GM23338 (cell line): ENCODE results near the gene ALB. TPM values are rescaled to one million over a fixed set of nuclear protein-coding genes. Genes with fewer than 3 reads are reported as not detected.

Experiments
- ATAC-seq: fragments of 200-7000 bp; cut with Tn5 transposase; 3 replicates; pipeline ENCODE4 v1.9.1; 2020
- DNase-seq: peaks from one replicate; pipeline ENCODE4 v3.0.0-alpha.2; 2015; ENCODE audit warnings: low spot score
- H2AFZ ChIP-seq: fragments of 200-600 bp; sonication (generic); 2 replicates; pipeline ENCODE4 v1.8.0; 2016; ENCODE audit warnings: antibody characterized with exemption, mild to moderate bottlenecking, moderate library complexity
- H3F3A ChIP-seq: fragments of 200-600 bp; sonication (generic); replicated peaks from 2 replicates; pipeline ENCODE4 v1.8.0; 2017; ENCODE audit warnings: antibody characterized with exemption, mixed run types, low read depth
- H3K27ac ChIP-seq: fragments of 200-600 bp; sonication (generic); 2 replicates; pipeline ENCODE4 v1.6.1; 2016; ENCODE audit warnings: low read depth
- H3K27me3 ChIP-seq: fragments of 200-600 bp; sonication (generic); 2 replicates; pipeline ENCODE4 v1.8.0; 2016; ENCODE audit warnings: mild to moderate bottlenecking, mixed run types, moderate library complexity; ENCODE audit not compliant: insufficient read depth
- H3K36me3 ChIP-seq: fragments of 200-600 bp; sonication (generic); 2 replicates; pipeline ENCODE4 v1.8.0; 2016; ENCODE audit warnings: mild to moderate bottlenecking; ENCODE audit not compliant: insufficient read depth
- H3K4me1 ChIP-seq: fragments of 200-600 bp; sonication (generic); 2 replicates; pipeline ENCODE4 v1.8.0; 2016; ENCODE audit warnings: mild to moderate bottlenecking, moderate library complexity; ENCODE audit not compliant: insufficient read depth
- H3K4me2 ChIP-seq: fragments of 200-600 bp; sonication (generic); 2 replicates; pipeline ENCODE4 v1.7.1; 2017; ENCODE audit warnings: mixed run types
- H3K4me3 ChIP-seq: fragments of 200-600 bp; sonication (generic); 2 replicates; pipeline ENCODE4 v1.6.1; 2016; ENCODE audit warnings: mixed run types
- H3K79me2 ChIP-seq: fragments of 200-600 bp; sonication (generic); replicated peaks from 2 replicates; pipeline ENCODE4 v1.8.0; 2017; ENCODE audit warnings: mild to moderate bottlenecking; ENCODE audit not compliant: insufficient read depth
- H3K9me2 ChIP-seq: fragments of 200-600 bp; sonication (generic); 2 replicates; pipeline ENCODE4 v1.8.0; 2017; ENCODE audit not compliant: insufficient read depth
- H4K20me1 ChIP-seq: fragments of 200-600 bp; sonication (generic); replicated peaks from 2 replicates; pipeline ENCODE4 v1.8.0; 2017; ENCODE audit warnings: mild to moderate bottlenecking; ENCODE audit not compliant: insufficient read depth
- H3K27ac Mint-ChIP-seq: 2 replicates; pipeline ENCODE4 v1.8.0; 2020; ENCODE audit warnings: inconsistent platforms, mild to moderate bottlenecking, moderate library complexity, mixed read lengths
- H3K27me3 Mint-ChIP-seq: 3 replicates; pipeline ENCODE4 v1.8.0; 2022; ENCODE audit warnings: low read depth, mild to moderate bottlenecking, moderate library complexity, mixed read lengths, inconsistent platforms; ENCODE audit not compliant: insufficient read depth, poor library complexity
- H3K36me3 Mint-ChIP-seq: 3 replicates; pipeline ENCODE4 v1.8.0; 2021; ENCODE audit warnings: low read depth, mild to moderate bottlenecking, inconsistent platforms, moderate library complexity, mixed read lengths
- H3K4me1 Mint-ChIP-seq: 3 replicates; pipeline ENCODE4 v1.8.0; 2020; ENCODE audit warnings: mild to moderate bottlenecking, inconsistent platforms, mixed read lengths
- H3K4me3 Mint-ChIP-seq: 3 replicates; pipeline ENCODE4 v1.8.0; 2021; ENCODE audit warnings: moderate library complexity, mild to moderate bottlenecking, inconsistent platforms, mixed read lengths
- H3K9me3 Mint-ChIP-seq: 3 replicates; pipeline ENCODE4 v1.8.0; 2020; ENCODE audit warnings: moderate library complexity, mild to moderate bottlenecking, inconsistent platforms, mixed read lengths
- CREB1 ChIP-seq: fragments of 250-450 bp; sonication (Bioruptor Pico); IDR thresholded peaks from 2 replicates; pipeline ENCODE4 v1.5.0; 2020; ENCODE audit warnings: low read depth, mild to moderate bottlenecking, moderate library complexity
- EZH2 ChIP-seq: fragments of 200-600 bp; sonication (generic); IDR thresholded peaks from one replicate; pipeline ENCODE4 v1.8.0; 2017; ENCODE audit warnings: antibody characterized with exemption, mild to moderate bottlenecking, low read depth; ENCODE audit not compliant: unreplicated experiment
- EZH2phosphoT487 ChIP-seq: fragments of 200-600 bp; sonication (generic); IDR thresholded peaks from one replicate; pipeline ENCODE4 v1.8.1; 2018; ENCODE audit warnings: antibody characterized with exemption; ENCODE audit not compliant: unreplicated experiment
- JUNB ChIP-seq: IDR thresholded peaks from one replicate; pipeline ENCODE4 v1.6.1; 2016; ENCODE audit warnings: antibody characterized with exemption; ENCODE audit not compliant: unreplicated experiment
- NANOG ChIP-seq: IDR thresholded peaks from 2 replicates; pipeline ENCODE4 v1.6.1; 2016; ENCODE audit warnings: antibody characterized with exemption, borderline replicate concordance
- POLR2AphosphoS5 ChIP-seq: IDR thresholded peaks from 2 replicates; pipeline ENCODE4 v1.6.1; 2016; ENCODE audit warnings: antibody characterized with exemption, low read depth
- STAT1 ChIP-seq: IDR thresholded peaks from one replicate; pipeline ENCODE4 v1.6.1; 2016; ENCODE audit warnings: antibody characterized with exemption; ENCODE audit not compliant: unreplicated experiment
- ZNF114 ChIP-seq: fragments of 250-450 bp; sonication (Bioruptor Pico); IDR thresholded peaks from 2 replicates; pipeline ENCODE4 v1.5.0; 2020; ENCODE audit warnings: mild to moderate bottlenecking, moderate library complexity
- ZNF331 ChIP-seq: fragments of 250-450 bp; sonication (Bioruptor Pico); IDR thresholded peaks from 2 replicates; pipeline ENCODE4 v1.5.0; 2020; ENCODE audit warnings: low read depth, mild to moderate bottlenecking, moderate library complexity
- polyA plus RNA-seq: library from polyadenylated mRNA; unstranded; fragments of >200 nt; fragmentation: Nextera tagmentation; extraction: Ambion mirVana; gene quantifications from 2 replicates; pipeline ENCODE4 v1.2.1, GENCODE V29; 2016
- total RNA-seq: library from RNA; depleted of rRNA; stranded (reverse); fragments of >200 nt; shearing (Covaris generic); gene quantifications from 2 replicates; pipeline ENCODE4 v1.2.3, GENCODE V29; 2014
- TF ChIP-seq, protein P1 (sequence below): IDR thresholded peaks from one replicate; pipeline ENCODE4 v1.6.1; 2018; ENCODE audit warnings: antibody characterized with exemption; ENCODE audit not compliant: unreplicated experiment
- TF ChIP-seq, protein P2 (sequence below): fragments of 250-450 bp; sonication (Bioruptor Pico); IDR thresholded peaks from 2 replicates; pipeline ENCODE4 v1.5.0; 2020; ENCODE audit warnings: mild to moderate bottlenecking, moderate library complexity
- TF ChIP-seq, protein P3 (sequence below): IDR thresholded peaks from 2 replicates; pipeline ENCODE4 v1.6.1; 2016; ENCODE audit warnings: antibody characterized with exemption
- TF ChIP-seq, protein P4 (sequence below), 2 experiments: fragments of 200-600 bp in 1 of 2; sonication (generic) in 1 of 2; conservative IDR thresholded peaks; 2 replicates each; pipeline versions ENCODE4 v1.5.1 to v1.6.1; 2016 to 2017; ENCODE audit warnings: antibody characterized with exemption in 2 of 2, low read depth in 2 of 2, mild to moderate bottlenecking in 2 of 2, moderate library complexity in 1 of 2

The ALB gene
- total and polyA plus RNA-seq, 2 experiments from 2014 or later: not detected

DNA sequence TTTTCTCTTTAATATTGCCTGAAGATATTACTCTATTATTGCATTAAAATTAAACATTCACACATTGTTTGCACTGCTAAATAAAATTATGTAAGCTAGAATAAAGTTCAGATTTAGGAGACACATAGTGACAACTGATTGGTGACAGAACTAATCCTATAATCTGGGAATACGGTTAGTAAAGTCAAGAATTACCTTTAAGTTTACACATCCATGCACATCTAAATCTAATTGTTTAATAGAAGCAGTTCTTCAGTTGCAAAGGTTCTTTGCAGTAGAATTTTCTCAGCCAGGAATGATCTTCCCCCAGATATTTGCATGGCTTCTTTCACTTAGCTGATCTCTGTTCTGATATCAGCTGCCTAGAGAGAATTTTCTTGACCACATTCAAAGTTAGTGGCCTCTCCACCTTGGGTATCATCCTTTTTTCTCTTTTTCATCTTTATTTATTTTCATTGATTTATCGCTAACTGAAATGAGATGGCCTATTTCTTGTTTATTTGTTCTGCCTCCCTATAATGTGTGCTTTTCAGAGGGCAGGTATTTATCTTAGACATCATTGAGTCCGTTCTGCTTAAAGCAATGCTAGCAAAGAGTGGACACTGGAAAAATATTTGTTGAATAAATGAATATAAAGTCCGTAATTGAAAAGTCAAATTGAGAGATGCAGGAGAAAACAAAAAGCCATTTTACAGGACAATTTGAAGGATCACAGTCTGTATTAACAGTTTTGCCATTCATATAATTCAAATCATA is 44.5 kb downstream of the ALB start:
- H3K4me1 Mint-ChIP-seq: peaks cover 54% of the 10 kb centered on the region
- no peaks in the 10 kb centered on the region for H3F3A ChIP-seq
- DNase-seq (no peak), ATAC-seq (no peak)
- H3K27ac Mint-ChIP-seq: no peak overlapping the region
- H3K36me3 ChIP-seq: no peaks in the 10 kb centered on the region
- no peak overlapping the region; the same call in 1 of the 2 replicates for H3K4me2 ChIP-seq
- no peaks in the 10 kb centered on the region for H3K9me3 Mint-ChIP-seq
- H2AFZ ChIP-seq: no peak overlapping the region
- H3K27me3 Mint-ChIP-seq: peaks cover 9% of the 10 kb centered on the region
- H3K4me3 Mint-ChIP-seq: no peak overlapping the region
- H3K27ac ChIP-seq: no peak overlapping the region
- H3K36me3 Mint-ChIP-seq: no peaks in the 10 kb centered on the region
- H3K27me3 ChIP-seq: no peaks in the 10 kb centered on the region
- no peaks in the 10 kb centered on the region for H3K9me2 ChIP-seq
- TF ChIP-seq ZNF331 (CRISPR knock-in tag) (no peak), NANOG (no peak), CREB1 (CRISPR knock-in tag) (no peak), POLR2AphosphoS5 (no peak), EZH2 (no peak), EZH2phosphoT487 (no peak), ZNF114 (CRISPR knock-in tag) (no peak), JUNB (no peak), STAT1 (no peak)
- TF ChIP-seq, protein P1, sequence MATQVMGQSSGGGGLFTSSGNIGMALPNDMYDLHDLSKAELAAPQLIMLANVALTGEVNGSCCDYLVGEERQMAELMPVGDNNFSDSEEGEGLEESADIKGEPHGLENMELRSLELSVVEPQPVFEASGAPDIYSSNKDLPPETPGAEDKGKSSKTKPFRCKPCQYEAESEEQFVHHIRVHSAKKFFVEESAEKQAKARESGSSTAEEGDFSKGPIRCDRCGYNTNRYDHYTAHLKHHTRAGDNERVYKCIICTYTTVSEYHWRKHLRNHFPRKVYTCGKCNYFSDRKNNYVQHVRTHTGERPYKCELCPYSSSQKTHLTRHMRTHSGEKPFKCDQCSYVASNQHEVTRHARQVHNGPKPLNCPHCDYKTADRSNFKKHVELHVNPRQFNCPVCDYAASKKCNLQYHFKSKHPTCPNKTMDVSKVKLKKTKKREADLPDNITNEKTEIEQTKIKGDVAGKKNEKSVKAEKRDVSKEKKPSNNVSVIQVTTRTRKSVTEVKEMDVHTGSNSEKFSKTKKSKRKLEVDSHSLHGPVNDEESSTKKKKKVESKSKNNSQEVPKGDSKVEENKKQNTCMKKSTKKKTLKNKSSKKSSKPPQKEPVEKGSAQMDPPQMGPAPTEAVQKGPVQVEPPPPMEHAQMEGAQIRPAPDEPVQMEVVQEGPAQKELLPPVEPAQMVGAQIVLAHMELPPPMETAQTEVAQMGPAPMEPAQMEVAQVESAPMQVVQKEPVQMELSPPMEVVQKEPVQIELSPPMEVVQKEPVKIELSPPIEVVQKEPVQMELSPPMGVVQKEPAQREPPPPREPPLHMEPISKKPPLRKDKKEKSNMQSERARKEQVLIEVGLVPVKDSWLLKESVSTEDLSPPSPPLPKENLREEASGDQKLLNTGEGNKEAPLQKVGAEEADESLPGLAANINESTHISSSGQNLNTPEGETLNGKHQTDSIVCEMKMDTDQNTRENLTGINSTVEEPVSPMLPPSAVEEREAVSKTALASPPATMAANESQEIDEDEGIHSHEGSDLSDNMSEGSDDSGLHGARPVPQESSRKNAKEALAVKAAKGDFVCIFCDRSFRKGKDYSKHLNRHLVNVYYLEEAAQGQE: no peak
- TF ChIP-seq, protein P2, sequence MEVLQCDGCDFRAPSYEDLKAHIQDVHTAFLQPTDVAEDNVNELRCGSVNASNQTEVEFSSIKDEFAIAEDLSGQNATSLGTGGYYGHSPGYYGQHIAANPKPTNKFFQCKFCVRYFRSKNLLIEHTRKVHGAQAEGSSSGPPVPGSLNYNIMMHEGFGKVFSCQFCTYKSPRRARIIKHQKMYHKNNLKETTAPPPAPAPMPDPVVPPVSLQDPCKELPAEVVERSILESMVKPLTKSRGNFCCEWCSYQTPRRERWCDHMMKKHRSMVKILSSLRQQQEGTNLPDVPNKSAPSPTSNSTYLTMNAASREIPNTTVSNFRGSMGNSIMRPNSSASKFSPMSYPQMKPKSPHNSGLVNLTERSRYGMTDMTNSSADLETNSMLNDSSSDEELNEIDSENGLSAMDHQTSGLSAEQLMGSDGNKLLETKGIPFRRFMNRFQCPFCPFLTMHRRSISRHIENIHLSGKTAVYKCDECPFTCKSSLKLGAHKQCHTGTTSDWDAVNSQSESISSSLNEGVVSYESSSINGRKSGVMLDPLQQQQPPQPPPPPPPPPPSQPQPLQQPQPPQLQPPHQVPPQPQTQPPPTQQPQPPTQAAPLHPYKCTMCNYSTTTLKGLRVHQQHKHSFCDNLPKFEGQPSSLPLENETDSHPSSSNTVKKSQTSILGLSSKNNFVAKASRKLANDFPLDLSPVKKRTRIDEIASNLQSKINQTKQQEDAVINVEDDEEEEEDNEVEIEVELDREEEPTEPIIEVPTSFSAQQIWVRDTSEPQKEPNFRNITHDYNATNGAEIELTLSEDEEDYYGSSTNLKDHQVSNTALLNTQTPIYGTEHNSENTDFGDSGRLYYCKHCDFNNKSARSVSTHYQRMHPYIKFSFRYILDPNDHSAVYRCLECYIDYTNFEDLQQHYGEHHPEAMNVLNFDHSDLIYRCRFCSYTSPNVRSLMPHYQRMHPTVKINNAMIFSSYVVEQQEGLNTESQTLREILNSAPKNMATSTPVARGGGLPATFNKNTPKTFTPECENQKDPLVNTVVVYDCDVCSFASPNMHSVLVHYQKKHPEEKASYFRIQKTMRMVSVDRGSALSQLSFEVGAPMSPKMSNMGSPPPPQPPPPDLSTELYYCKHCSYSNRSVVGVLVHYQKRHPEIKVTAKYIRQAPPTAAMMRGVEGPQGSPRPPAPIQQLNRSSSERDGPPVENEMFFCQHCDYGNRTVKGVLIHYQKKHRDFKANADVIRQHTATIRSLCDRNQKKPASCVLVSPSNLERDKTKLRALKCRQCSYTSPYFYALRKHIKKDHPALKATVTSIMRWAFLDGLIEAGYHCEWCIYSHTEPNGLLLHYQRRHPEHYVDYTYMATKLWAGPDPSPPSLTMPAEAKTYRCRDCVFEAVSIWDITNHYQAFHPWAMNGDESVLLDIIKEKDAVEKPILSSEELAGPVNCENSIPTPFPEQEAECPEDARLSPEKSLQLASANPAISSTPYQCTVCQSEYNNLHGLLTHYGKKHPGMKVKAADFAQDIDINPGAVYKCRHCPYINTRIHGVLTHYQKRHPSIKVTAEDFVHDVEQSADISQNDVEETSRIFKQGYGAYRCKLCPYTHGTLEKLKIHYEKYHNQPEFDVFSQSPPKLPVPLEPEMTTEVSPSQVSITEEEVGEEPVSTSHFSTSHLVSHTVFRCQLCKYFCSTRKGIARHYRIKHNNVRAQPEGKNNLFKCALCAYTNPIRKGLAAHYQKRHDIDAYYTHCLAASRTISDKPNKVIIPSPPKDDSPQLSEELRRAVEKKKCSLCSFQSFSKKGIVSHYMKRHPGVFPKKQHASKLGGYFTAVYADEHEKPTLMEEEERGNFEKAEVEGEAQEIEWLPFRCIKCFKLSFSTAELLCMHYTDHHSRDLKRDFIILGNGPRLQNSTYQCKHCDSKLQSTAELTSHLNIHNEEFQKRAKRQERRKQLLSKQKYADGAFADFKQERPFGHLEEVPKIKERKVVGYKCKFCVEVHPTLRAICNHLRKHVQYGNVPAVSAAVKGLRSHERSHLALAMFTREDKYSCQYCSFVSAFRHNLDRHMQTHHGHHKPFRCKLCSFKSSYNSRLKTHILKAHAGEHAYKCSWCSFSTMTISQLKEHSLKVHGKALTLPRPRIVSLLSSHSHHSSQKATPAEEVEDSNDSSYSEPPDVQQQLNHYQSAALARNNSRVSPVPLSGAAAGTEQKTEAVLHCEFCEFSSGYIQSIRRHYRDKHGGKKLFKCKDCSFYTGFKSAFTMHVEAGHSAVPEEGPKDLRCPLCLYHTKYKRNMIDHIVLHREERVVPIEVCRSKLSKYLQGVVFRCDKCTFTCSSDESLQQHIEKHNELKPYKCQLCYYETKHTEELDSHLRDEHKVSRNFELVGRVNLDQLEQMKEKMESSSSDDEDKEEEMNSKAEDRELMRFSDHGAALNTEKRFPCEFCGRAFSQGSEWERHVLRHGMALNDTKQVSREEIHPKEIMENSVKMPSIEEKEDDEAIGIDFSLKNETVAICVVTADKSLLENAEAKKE (CRISPR knock-in tag): no peak
- TF ChIP-seq, protein P3, sequence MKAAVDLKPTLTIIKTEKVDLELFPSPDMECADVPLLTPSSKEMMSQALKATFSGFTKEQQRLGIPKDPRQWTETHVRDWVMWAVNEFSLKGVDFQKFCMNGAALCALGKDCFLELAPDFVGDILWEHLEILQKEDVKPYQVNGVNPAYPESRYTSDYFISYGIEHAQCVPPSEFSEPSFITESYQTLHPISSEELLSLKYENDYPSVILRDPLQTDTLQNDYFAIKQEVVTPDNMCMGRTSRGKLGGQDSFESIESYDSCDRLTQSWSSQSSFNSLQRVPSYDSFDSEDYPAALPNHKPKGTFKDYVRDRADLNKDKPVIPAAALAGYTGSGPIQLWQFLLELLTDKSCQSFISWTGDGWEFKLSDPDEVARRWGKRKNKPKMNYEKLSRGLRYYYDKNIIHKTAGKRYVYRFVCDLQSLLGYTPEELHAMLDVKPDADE: no peak
- TF ChIP-seq, protein P4, sequence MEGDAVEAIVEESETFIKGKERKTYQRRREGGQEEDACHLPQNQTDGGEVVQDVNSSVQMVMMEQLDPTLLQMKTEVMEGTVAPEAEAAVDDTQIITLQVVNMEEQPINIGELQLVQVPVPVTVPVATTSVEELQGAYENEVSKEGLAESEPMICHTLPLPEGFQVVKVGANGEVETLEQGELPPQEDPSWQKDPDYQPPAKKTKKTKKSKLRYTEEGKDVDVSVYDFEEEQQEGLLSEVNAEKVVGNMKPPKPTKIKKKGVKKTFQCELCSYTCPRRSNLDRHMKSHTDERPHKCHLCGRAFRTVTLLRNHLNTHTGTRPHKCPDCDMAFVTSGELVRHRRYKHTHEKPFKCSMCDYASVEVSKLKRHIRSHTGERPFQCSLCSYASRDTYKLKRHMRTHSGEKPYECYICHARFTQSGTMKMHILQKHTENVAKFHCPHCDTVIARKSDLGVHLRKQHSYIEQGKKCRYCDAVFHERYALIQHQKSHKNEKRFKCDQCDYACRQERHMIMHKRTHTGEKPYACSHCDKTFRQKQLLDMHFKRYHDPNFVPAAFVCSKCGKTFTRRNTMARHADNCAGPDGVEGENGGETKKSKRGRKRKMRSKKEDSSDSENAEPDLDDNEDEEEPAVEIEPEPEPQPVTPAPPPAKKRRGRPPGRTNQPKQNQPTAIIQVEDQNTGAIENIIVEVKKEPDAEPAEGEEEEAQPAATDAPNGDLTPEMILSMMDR (conservative IDR thresholded peaks at IDR 0.05; ENCODE audit: low read depth in 2 of 2): no peak
- H3K4me3 ChIP-seq: no peak overlapping the region
- H3K79me2 ChIP-seq: no peaks in the 10 kb centered on the region
- H4K20me1 ChIP-seq: no peaks in the 10 kb centered on the region
- peaks cover 38% of the 10 kb centered on the region for H3K4me1 ChIP-seq
